Iris pigment epithelial cell (primary cell): ENCODE data around the gene RELB.

ENCODE experiments used
- DNase-seq: peaks from one replicate; pipeline ENCODE4 v3.0.0-alpha.2; 2011; ENCODE audit warnings: low read depth

The RELB gene

GRCh38 chr19:45079911-45080370, 78.7 kb downstream of the RELB start:
- no peak for DNase-seq

GRCh38 chr19:45082170-45082569, 80.9 kb downstream of the RELB start:
- no peak for DNase-seq

GRCh38 chr19:45086480-45086879, 85.2 kb downstream of the RELB start:
- DNase-seq = no peak

GRCh38 chr19:45087531-45087930, 86.3 kb downstream of the RELB start:
- no peak for DNase-seq
